Tibial artery (tissue), 4 donors: ENCODE results near the gene RRAS2.
A peak's percentile ranks its signal among the peaks of the same experiment; 100 is the strongest.

Source experiments
- DNase-seq, 2 donors: peaks; one replicate each; pipeline ENCODE4 v3.0.0-alpha.2; 2019
- H3K27ac ChIP-seq, 2 donors: fragments of 200-600 bp; sonication (generic) in 1 of 2; 1 replicate in 1 of 2; 2 replicates in 1 of 2; pipeline ENCODE4 v1.5.1; 2018 to 2019; ENCODE audit warnings: mild to moderate bottlenecking in 1 of 2
- H3K27me3 ChIP-seq, 2 donors: fragments of 200-600 bp; sonication (generic) in 1 of 2; one replicate each; pipeline versions ENCODE4 v1.5.1 to v1.6.0; 2016 to 2019
- H3K36me3 ChIP-seq, 3 donors: fragments of 200-600 bp; sonication (generic) in 2 of 3; one replicate each; pipeline ENCODE4 v1.5.1; 2016 to 2019; ENCODE audit warnings: mild to moderate bottlenecking in 2 of 3
- H3K4me1 ChIP-seq, 4 donors: fragments of 200-600 bp; sonication (generic) in 2 of 4; 1 replicate in 3 of 4; 2 replicates in 1 of 4; pipeline ENCODE4 v1.5.1; 2016 to 2019
- H3K4me3 ChIP-seq, 2 donors: fragments of 200-600 bp; sonication (generic) in 1 of 2; 1 replicate in 1 of 2; 2 replicates in 1 of 2; pipeline ENCODE4 v1.5.1; 2018 to 2019; ENCODE audit warnings: mild to moderate bottlenecking in 2 of 2
- H3K9me3 ChIP-seq, 3 donors: fragments of 200-600 bp; sonication (generic) in 1 of 3; one replicate each; pipeline ENCODE4 v1.5.1; 2016 to 2019
- CTCF ChIP-seq, 2 experiments: fragments of 200-600 bp in 1 of 2; fragments of 450-650 bp in 1 of 2; IDR thresholded peaks; one replicate each; pipeline ENCODE4 v1.5.1; 2017 to 2019; ENCODE audit warnings: antibody characterized with exemption in 2 of 2, mild to moderate bottlenecking in 1 of 2, moderate library complexity in 1 of 2
- intact Hi-C: fragments of 100-400 bp; cut with DNase I; formaldehyde crosslinking; loops from one replicate; pipeline ENCODE4 v1.15.0; 2023; ENCODE audit warnings: low total_unique reads

Gene RRAS2

GRCh38 chr11:14335712-14336111 lies 23.3 kb downstream of the RRAS2 start:
- Histone ChIP-seq H3K9me3 (peaks cover 0 to 5% (median 0%) of the 10 kb centered on the region in 3 donors), H3K4me1 (peaks cover 0 to 25% (median 7%) of the 10 kb centered on the region in 4 donors), H3K36me3 (no peaks in the 10 kb centered on the region), H3K27me3 (no peaks in the 10 kb centered on the region), H3K27ac (peak overlapping the region; percentile 17 to 34), H3K4me3 (no peak overlapping the region)
- TF ChIP-seq CTCF (IDR thresholded peaks at IDR 0.05), result no peak
- no peak for DNase-seq
- intact Hi-C loops, result no loop called here

GRCh38 chr11:14334893-14335292 lies 24.1 kb downstream of the RRAS2 start:
- TF ChIP-seq CTCF (IDR thresholded peaks at IDR 0.05), result no peak
- Histone ChIP-seq H3K9me3 (peaks cover 0 to 5% (median 0%) of the 10 kb centered on the region in 3 donors), H3K27me3 (no peaks in the 10 kb centered on the region), H3K4me3 (no peak overlapping the region), H3K27ac (peak overlapping the region; percentile 17 to 34), H3K36me3 (no peaks in the 10 kb centered on the region), H3K4me1 (peaks cover 0 to 25% (median 7%) of the 10 kb centered on the region in 4 donors)
- no peak for DNase-seq
- intact Hi-C loops, result no loop called here

GRCh38 chr11:14334192-14334591 lies 24.8 kb downstream of the RRAS2 start:
- H3K27ac ChIP-seq, result no peak overlapping the region
- no peak overlapping the region for H3K4me3 ChIP-seq
- intact Hi-C loops, result no loop called here
- DNase-seq, result no peak
- no peaks in the 10 kb centered on the region for H3K36me3 ChIP-seq
- TF ChIP-seq CTCF (IDR thresholded peaks at IDR 0.05), result no peak
- H3K9me3 ChIP-seq, result peaks cover 0 to 5% (median 0%) of the 10 kb centered on the region in 3 donors
- H3K27me3 ChIP-seq, result no peaks in the 10 kb centered on the region
- peaks cover 0 to 25% (median 7%) of the 10 kb centered on the region in 4 donors for H3K4me1 ChIP-seq

GRCh38 chr11:14331476-14332136 lies 27.4 kb downstream of the RRAS2 start:
- intact Hi-C loops, result no loop called here

GRCh38 chr11:14330881-14331280 lies 28.1 kb downstream of the RRAS2 start:
- H3K9me3 ChIP-seq, result no peaks in the 10 kb centered on the region
- H3K27me3 ChIP-seq, result no peaks in the 10 kb centered on the region
- H3K27ac ChIP-seq, result no peak overlapping the region
- intact Hi-C loops, result no loop called here
- no peak for DNase-seq
- no peak for TF ChIP-seq CTCF (IDR thresholded peaks at IDR 0.05)
- H3K4me1 ChIP-seq, result peaks cover 0 to 37% (median 5%) of the 10 kb centered on the region in 4 donors
- no peak overlapping the region for H3K4me3 ChIP-seq
- H3K36me3 ChIP-seq, result no peaks in the 10 kb centered on the region

More at GRCh38 chr11:14331476-14332136, 27.4 kb downstream of the RRAS2 start:
- Histone ChIP-seq H3K9me3 (peaks cover 0 to 4% (median 0%) of the 10 kb centered on the region in 3 donors), H3K4me1 (peaks cover 0 to 35% (median 7%) of the 10 kb centered on the region in 4 donors), H3K4me3 (no peak overlapping the region), H3K27me3 (no peaks in the 10 kb centered on the region), H3K36me3 (no peaks in the 10 kb centered on the region), H3K27ac (no peak overlapping the region)
- no peak for TF ChIP-seq CTCF (IDR thresholded peaks at IDR 0.05)
- DNase-seq, result no peak
